IPS DF 4.7 (cell line): ENCODE measurements around the gene ASTN2.

Experiments
- DNase-seq: peaks from one replicate; pipeline ENCODE4 v3.0.0-alpha.2; 2013; ENCODE audit warnings: low spot score; ENCODE audit errors: extremely low read depth

The ASTN2 gene

DNA sequence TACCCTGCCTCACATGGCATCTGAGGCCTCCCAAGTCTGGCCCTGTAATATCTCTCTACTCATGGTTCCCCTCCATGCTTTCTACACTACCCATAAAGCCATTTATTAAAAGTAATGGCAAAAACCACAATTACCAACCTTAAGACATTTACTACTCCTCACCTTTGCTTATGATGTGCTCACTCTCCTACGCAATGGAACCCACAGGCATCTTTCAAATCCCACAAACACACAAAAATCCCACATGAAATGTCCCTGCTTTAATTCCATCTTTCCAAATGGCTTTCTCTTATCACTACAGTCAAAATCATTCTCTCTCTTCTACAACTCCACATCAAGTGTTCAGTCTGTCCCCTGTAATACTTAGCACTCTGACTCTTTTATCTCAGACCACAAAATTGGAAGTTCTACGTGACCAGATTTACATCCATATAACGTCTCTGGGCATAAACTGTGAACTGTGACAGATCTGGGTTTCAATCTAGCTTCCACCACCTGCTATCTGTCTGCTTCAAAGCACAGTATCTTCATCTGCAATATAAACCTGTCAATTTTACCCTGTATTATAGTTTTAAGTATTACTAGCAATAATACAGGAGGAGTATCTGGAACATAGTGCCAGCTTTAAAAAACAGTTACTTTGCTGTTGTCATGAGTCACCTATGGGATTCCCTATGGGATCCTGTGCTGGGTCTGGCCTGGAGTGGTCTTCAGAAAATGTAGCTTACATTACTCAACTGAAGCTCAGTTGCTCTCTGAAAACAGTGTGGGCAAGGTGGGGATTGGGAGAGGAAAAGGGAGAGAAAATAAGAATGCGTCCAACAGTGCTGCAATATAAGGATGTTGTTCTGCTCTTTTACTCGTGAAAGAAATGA, 864.8 kb downstream of the ASTN2 start:
- DNase-seq: no peak

DNA sequence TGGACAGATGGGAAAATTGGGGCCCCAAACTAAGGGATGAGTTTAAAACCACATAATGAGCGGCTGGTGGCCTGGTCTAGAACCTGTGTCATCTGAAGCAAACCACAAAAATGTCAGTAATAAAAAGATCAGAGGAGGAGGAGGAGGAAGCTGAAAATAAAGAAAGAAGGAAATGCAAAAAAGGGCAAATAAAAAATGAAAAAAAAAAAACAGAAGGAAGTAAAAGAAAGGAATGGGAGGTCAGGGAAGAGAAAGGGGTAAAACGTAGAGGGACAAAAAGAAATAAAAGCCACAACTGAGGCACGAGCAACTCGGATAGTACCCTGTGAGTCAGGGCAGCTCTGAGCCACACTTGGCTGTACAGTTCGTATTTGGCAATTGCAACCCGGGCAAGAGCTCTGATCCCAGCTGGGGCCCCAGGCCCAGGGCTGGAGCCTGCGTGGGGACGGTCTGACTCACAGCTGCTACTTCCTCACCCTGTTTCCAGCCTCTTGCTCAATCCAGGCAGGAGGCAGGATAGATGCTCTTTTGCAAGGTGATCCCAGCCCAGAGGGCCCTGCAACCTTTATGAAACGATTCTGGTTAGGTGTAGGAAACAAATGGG, 865.7 kb downstream of the ASTN2 start:
- no peak for DNase-seq

DNA sequence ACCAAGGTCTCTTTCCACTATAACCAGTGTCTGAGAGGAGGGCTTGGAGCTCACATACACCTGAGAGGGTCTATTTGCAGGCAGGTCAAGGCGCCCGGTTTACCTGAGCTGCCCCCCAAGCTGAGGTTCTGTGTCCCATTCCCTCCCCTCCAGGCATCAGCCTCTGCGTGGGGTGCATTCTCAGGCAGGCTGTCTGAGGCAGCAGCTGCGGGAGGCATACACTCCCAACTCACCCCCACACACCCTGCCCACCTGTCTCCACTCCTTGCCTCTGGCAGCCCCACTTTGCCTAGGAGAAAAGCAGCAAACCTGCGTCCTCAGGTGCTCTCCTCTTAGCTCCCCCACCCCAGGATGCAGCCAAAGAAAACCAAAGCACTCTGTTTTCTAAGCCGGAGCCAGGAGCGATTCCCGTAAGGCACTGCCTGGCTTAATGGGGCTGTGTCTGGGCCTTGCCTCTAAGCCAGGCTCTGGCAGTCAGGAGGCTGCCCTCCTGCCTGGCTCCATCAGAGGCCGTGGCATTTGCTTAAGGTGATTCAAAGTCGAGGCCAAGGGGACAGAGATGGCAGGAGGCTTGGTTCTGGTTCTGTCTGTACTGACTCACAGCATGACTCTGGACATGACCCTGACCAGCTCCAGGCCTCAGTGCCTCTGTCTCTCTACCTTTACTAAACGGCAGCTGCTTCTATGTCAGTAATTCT, 867.0 kb downstream of the ASTN2 start:
- DNase-seq: no peak

DNA sequence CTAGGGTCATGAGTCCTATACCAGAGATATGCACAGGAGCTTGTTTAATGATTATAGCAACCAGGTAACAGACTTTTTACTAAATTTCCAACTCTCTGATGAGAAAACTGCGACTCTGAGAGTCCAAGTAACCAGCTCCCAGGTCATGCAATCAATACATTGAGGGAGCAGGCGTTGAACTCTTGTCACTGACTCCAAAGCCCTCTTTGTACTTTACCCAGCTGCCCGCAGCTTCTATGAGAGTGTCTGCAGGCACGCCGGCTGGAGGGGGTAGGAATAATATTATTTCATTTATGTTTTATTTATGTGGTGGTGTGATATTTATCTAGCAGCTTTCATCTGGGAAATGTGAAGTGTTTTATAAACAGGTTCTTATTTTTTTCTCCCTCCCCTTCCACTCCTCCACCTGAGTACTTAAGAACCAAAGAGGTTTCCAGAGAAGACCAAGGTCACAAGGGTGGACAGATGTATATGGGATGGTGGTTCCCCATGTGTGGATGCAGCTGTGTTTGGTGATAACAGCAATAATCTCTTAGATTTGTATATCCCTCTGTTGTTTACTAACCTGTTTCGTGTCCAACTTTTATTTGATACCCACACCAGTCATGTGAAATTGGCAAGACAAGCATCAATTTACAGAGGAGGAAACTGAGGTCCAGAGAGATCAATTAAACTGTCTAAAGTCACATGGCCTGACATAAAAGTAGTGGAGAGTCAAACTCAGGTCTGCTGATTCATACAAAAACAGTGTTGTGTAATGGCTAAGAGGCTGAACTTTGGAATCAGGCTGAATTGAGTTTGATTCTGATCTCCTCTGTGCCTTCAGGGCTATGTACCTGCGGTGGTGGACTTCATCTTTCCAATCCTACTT, 867.9 kb downstream of the ASTN2 start:
- DNase-seq: no peak

- DNase-seq: no peak
Measured at GRCh38 chr9:116544896-116545295, 870.0 kb downstream of the ASTN2 start.

DNA sequence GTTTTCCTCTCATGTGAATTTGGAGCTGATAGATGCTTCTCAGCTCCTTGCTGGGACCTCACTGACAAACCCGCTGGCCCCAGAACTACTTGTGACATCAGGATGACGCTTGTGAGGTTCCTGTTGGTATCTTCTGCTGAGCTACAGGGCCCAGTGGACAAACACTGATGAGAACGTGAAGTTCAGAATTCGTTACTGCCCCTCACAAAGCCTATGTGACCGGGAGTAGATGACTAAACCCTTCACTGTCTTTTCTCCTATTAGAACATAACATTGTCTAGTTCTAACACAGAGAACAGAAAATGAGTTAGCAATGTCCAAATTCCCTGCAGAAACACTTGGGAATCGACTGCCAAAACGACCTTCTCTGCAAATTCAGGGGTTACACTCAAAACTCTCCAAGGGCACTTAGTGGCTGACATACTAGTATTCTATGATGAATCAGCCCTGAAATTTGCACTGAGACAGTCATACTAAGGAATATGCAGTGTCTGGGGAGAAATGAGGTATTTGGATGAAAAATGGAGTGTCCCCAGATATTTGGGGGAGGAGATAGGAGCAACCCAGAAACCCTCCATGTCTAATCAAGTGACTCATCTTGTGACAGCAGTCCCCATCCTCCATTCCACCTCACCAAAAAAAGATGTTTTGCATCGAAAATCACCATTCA, 871.0 kb downstream of the ASTN2 start:
- DNase-seq: no peak

DNA sequence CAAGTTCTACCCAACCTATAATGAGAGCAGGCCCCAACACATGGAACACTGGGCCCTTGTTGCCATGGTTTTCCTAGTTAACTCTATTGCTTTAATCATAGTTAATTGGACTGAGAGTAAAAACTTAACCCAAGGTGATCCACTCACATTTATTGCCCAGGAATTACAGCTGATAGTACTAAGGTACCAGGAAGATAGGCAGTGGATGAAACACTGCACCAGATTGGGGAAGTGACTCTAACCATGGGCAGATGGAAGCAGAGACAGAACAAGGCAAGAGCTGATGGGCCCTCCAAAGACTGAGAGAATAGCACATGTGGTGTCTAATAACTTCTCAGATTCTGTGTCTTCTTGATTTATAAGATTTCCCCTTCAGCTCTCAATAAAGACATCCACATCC, 873.5 kb downstream of the ASTN2 start:
- no peak for DNase-seq

DNA sequence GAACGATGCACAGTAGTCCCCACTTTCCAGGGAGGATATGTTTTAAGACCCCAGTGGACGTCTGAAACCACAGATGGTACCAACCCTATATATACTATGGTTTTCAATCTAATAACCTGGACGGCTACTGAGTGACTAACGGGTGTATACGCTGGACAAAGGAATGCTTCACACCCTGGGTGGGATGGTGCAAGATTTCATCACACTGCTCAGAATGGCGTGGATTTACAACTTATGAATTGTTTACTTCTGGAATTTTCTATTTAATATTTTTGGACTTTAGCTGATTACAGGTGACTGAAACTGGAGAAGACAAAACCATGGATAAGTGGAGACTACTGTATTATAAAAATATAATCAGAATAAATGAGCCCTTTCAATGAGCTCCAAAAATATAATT, 875.3 kb downstream of the ASTN2 start:
- DNase-seq: no peak

GRCh38 chr9:116525611-116526010, 889.2 kb downstream of the ASTN2 start:
- DNase-seq: no peak

- DNase-seq: no peak
Measured at GRCh38 chr9:116524778-116525470, 889.9 kb downstream of the ASTN2 start.

GRCh38 chr9:116520218-116520617, 894.6 kb downstream of the ASTN2 start:
- DNase-seq: no peak

GRCh38 chr9:116516456-116516855, 898.4 kb downstream of the ASTN2 start:
- no peak for DNase-seq

DNA sequence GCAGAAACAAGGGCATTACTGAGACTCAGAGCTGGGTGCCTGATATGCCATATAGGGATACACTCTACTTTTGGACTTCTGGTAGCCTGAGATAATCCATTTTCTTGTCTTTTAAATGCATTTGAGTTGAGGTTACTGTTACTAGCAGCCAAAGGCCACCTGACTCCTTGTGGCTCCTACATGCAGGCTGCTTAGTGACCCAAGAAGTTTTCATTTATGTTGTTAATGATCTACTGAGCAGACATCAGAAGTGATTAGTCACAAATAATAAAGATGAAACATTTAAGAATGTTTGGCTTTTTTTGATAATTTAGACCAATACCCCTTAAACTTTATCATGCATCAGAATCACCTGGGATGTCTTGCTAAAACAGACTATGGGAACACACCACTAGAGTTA, 899.3 kb downstream of the ASTN2 start:
- DNase-seq: no peak

DNA sequence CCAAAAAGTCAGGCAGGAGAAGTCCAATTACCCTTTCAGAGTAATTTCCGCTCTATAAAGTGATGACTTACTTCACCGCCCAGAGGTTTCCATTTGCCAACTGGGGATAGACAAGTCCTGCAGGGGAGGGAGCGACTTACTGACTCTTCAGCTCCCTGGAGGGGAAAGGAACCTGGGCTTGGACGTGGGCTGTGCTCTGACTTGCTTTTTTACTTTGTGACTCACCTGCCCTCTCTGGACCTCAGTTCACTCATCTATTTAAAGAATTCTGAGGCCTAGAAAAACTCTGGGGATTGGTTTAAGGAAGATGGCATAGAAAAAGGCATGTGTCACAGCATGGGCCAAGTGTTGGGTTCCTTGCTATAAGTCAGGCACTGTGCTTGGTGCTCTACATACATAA, 908.2 kb downstream of the ASTN2 start:
- no peak for DNase-seq

DNA sequence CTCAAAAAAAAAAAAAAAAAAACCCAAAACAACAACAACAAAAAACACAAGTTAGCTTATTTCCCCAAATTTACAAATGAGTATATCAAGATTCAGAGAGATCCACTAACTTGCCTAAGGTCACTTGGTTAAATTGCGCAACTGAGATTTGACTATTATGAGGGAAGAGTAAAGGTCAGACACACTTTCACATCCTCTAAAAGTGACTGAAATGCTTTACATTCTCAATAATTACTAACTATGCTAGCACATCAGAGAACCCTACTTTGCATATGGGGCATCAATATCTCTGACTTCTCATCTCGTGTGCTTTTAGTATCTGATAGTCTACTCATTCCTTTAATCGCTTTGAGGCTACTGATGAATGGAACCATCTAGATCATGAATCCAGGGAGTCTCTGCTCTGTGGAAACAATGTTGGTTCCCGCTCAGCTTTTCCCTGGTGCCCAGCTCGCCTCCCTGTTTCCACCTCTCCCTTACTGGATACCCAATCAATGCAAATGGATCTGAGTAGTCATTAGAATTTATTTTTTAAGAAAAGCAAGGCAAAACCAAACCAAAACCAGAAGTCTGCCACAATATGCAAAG, 909.9 kb downstream of the ASTN2 start:
- DNase-seq: no peak

DNA sequence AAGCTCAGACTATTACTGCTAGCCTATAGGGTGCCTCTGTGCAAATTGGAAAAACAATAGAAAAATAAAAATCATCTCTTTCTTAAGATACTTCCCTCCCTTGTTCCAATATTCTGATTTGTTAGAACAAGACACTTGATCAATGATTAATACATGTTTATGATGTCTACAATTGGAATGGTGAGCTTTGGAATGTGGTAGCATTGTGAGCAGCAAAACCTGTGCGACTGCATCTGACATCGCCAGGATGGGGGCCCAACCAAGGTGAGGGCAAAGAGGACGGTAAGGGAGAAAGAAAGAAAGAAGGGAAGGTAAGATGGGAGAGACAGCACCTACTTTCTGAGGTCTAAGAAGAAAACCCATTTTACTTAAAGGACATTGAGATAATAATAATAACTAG, 910.8 kb downstream of the ASTN2 start:
- DNase-seq: no peak

DNA sequence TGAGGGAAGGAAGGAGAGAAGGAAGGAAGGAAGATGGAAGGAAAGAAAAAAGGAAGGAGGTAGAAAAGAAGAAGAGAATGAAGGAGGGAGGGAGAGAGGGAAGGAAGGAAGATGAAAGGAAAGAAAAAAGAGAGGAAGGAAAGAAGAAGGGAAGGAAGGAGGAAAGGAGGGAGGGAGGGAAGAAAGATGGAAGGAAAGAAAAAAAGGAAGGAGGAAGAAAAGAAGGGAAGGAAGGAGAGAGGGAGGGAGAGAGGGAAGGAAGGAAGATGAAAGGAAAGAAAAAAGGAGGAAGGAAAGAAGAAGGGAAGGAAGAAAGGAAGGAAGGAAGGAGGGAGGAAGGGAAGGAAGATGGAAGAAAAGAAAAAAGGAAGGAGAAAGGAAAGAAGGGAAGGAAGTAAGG, 912.1 kb downstream of the ASTN2 start:
- no peak for DNase-seq

DNA sequence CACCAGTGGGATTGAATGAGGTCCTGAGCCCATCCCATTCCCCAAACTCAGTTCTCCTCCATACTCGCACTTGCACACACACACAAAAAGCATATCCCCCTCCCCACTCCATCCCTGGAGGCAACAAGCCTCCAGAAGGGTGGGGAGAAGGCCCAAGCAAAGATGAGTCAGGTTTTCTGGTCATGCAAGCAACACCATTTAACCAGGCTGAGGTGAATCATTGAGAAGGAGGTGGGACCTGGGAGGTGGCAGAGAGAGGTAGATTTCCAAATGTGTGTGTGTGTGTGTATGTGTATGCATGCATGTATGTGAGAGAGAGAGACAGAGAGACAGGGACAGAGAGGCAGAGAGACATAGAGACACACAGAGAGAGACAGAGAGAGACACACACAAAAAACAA, 913.0 kb downstream of the ASTN2 start:
- DNase-seq: no peak

DNA sequence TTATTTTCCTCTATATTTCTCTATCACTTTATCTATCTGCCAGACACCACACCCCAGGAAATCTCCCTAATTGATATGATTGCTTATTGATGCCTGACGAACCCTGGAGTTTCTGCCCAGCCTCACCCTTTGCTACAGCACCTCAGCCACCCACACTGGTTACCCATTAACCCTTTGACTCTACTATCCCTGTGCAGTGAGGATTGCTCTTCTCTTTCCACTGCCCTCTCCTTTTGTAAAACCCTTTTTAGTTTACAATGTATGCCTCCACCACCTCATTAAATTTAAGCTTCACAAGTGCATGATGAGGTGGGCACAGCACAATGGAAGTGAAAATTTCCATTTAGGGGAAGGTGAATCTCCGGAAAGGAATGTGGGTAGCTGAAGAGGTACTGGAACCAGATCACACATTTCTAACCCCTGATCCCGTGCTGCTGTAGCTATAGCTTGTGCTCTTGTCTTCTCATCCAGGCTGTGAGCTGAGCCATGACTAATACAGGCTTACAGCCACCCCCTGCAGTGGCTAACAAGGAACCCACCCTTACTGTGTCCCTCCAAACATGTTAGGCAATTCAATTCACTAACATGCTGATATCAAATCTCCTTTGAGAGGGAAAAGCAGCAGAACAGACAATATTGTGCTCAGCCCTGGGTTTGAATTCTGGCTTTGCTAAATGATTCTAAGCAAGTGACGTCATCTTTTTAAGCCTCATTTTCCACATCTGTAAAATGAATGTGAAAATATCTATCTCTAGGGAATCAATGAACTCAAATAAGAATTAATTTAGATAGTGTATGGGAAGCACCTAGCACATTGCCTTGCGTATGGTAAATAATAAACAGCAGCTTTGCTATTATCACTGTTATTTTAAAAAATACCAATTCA, 914.6 kb downstream of the ASTN2 start:
- DNase-seq: no peak
